ENCODE results near the gene TRABD2B. TPM values are rescaled to one million over a fixed set of nuclear protein-coding genes. Genes with fewer than 3 reads are reported as not detected.

Gene TRABD2B
- total RNA-seq, 1 experiment from 2014 or later, result 0.05 TPM

- RAD21 ChIA-PET (ENCODE audit: low non-redundant PET in 1 of 2, low total read pairs in 2 of 2, uncharacterized antibody in 2 of 2, unreplicated experiment in 2 of 2), result no interaction called here
- TF ChIP-seq SP1 (IDR thresholded peaks at IDR 0.05; ENCODE audit: low read depth) (no peak), FOSL1 (IDR thresholded peaks at IDR 0.05; ENCODE audit: low read depth) (no peak), ELF1 (IDR thresholded peaks at IDR 0.05; ENCODE audit: borderline replicate concordance, low read depth) (no peak), SIN3A (IDR thresholded peaks at IDR 0.05; ENCODE audit: low read depth) (no peak), ZNF274 (IDR thresholded peaks at IDR 0.05; ENCODE audit: low read depth, low read length) (no peak), TCF7L2 (IDR thresholded peaks at IDR 0.05; ENCODE audit: borderline replicate concordance, extremely low read depth, insufficient read depth, insufficient read length) (no peak), EGR1 (IDR thresholded peaks at IDR 0.05; ENCODE audit: low read depth) (no peak), JUND (IDR thresholded peaks at IDR 0.05) (no peak), CTCF (IDR thresholded peaks at IDR 0.05 in 2 of 3, conservative IDR thresholded peaks at IDR 0.05 in 1 of 3; ENCODE audit: borderline replicate concordance in 1 of 3, insufficient read depth in 1 of 3, low read depth in 2 of 3, low read length in 2 of 3) (no peak), EZH2 (IDR thresholded peaks at IDR 0.05) (no peak), CEBPB (IDR thresholded peaks at IDR 0.05; ENCODE audit: low read depth) (no peak), ZFX (IDR thresholded peaks at IDR 0.05) (no peak), POLR2AphosphoS5 (IDR thresholded peaks at IDR 0.05; ENCODE audit: low read depth, low read length) (no peak)
- H3K9me2 ChIP-seq (ENCODE audit: insufficient read depth), result no peaks in the 10 kb centered on the region
- no TSS peak for BruUV-seq (replicated peaks)
- no peaks in the 10 kb centered on the region for H3K79me2 ChIP-seq (ENCODE audit: insufficient read depth, low read length)
- no peak for ATAC-seq
- H3K27ac ChIP-seq (ENCODE audit: low read depth, low read length), result no peak overlapping the region
- H3K4me2 ChIP-seq (ENCODE audit: low read length), result no peak overlapping the region
- CTCF ChIA-PET, result interaction anchor here (2.7 kb wide), 1 partner anchor 9 kb away, joined by 9 read pairs; no protein-coding TSS in a partner anchor
- 0 out of 2 replicates have a peak, but pooled peaks cover 3% of the 10 kb centered on the region for H3K27me3 ChIP-seq (ENCODE audit: insufficient read depth, low read length)
- H2AFZ ChIP-seq (ENCODE audit: low read depth, low read length, poor library complexity, severe bottlenecking), result no peak overlapping the region
- no peaks in the 10 kb centered on the region for H3K4me1 ChIP-seq (ENCODE audit: control insufficient read depth in 1 of 2, insufficient read depth in 2 of 2, low read length in 2 of 2)
- intact Hi-C loops (cut with micrococcal nuclease), result no loop called here
- H3K9me3 ChIP-seq (ENCODE audit: control insufficient read depth in 1 of 2, insufficient read depth in 1 of 2, low read depth in 1 of 2, low read length in 2 of 2), result no peaks in the 10 kb centered on the region
- POLR2A ChIA-PET, result no interaction called here
- no peaks in the 10 kb centered on the region for H3K36me3 ChIP-seq (ENCODE audit: control insufficient read depth in 1 of 2, insufficient read depth in 2 of 2, low read length in 2 of 2)
- no peak for DNase-seq (ENCODE audit: low read depth, low spot score)
- no peak overlapping the region for H3K9ac ChIP-seq (ENCODE audit: low read length)
- H3K4me3 ChIP-seq (replicated peaks in 1 of 2; ENCODE audit: low read depth in 1 of 2, low read length in 2 of 2), result no peak overlapping the region
- H4K20me1 ChIP-seq (ENCODE audit: insufficient read depth), result no peaks in the 10 kb centered on the region
These were observed 233.5 kb downstream of the TRABD2B start for GRCh38 chr1:47763591-47764171.

Measured in HCT116 (cell line).